Measurements from ENCODE around the gene COTL1.
"Not testable (repeated sequence)": the region's sequence is repeated elsewhere in the genome, so short reads cannot be mapped to it uniquely, and the experiment has no call there.

The COTL1 gene

DNA sequence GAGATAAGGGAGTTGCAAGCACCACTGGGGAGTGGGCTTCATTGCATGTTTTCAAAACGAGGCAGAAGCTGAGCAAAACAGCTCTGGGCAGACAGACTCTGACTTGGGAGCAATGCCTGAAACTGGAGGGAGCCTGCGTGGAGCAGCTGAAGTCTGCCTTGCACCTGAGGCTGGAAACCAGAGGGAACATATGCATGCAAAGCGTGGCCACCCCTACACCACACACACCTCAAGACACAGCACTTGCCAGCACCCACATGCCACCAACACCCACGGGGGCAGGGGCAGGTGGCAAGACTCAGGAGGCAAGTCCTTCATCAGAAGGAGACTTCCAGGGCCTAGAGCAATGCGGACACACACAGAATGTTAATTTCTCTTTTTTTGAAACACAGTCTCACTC, 45.8 kb downstream of the COTL1 start:
- no peak for DNase-seq (ENCODE audit: low read depth in 2 of 2, low spot score in 1 of 2)

DNA sequence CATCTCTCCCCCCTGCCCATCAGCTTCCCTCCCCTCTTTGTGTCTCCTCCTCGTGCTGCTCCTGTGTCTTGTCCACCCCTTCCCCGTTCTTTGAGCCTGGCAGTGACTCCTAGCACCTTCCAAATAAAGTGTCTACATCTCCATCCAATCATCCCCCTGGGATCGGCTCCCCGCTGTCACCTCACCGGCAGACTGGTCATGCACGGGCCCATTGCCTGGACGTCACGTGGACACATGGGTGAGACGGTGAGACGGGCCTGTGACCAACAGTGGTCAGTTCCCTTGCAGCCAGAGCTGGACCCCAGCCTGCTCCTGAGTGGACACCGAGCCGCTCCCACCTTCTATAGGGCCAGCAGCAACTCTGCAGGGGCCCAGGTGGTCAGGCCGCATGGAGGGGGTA, 46.4 kb downstream of the COTL1 start:
- no peak for DNase-seq (ENCODE audit: low read depth in 2 of 2, low spot score in 1 of 2)

DNA sequence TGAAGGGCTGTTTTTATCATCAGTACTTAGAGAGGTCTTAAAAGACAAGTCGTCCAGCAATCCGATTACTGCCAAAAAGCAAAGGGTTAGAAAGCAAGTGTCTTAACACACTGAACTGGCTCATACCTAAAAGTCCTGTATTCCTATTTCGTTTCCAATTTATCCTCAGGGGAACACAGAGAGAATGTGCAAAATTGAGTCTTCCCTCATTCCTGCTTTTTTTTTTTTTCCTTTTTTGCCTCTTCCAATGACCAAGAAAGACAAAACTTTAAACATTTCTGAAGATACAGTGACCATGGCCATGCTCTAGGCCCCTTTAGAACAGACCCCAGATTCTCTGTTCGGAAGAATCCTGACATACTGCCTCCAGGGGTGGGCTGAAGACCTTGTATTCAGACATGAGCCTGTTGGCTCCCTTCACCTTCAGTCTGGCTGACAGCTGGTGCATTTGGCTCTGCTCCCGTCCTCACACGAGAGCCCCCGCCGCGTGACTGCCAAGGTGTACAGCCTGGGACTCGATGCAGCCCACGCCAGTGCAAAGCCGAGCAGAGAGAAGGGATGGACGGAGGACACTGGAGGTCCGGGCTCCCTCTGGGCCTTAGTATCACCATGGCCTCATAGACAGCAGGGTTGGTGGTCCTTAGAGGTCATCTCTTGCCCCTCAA, 47.0 kb downstream of the COTL1 start:
- DNase-seq (ENCODE audit: low read depth in 2 of 2, low spot score in 1 of 2), result no peak

DNA sequence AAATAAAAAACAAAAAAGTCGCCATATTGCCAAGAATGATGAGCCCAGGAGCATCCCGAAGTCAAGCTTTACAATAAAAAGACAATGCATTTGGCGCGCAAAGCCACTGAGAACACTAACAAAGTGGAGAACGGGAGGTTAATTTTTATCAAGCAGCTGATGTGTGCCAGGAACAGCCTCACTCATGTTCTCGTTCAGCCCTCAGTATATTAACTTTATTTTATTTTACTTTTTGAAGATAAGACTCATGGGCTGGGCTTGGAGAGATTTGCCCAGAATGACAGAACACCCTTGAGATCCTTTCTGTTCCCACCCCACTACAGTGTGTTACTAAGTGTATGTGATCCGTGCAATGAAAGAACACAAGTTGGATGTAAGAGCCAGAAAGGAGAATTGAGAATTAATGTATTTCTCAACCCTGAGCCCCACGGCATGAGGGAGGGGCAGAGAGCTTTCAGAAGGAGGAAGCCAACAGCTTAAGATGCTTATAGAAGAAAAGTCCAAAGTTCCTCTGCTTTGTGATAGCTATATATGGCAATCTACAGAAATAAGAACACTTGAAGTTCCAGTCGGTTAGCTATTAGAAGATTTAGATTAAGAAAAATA, 48.4 kb downstream of the COTL1 start:
- DNase-seq (ENCODE audit: low read depth in 2 of 2, low spot score in 1 of 2), result no peak

DNA sequence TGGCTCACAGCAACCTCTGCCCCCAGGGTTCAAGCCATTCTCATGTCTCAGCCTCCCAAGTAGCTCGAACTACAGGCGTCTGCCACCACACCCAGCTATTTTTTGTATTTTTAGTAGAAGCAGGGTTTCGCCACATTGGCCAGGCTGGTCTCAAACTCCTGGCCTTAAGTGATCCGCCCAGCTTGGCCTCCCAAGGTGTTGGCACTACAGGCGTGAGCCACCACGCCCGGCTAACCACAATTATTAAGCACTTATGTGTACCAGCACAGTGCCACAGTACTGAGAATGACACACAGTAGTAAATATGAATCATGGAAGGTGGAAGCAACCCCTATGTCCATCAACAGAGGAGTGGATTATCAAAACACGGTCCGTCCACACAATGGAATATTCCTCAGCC, 49.8 kb downstream of the COTL1 start:
- no peak for DNase-seq (ENCODE audit: low read depth in 2 of 2, low spot score in 1 of 2)

DNA sequence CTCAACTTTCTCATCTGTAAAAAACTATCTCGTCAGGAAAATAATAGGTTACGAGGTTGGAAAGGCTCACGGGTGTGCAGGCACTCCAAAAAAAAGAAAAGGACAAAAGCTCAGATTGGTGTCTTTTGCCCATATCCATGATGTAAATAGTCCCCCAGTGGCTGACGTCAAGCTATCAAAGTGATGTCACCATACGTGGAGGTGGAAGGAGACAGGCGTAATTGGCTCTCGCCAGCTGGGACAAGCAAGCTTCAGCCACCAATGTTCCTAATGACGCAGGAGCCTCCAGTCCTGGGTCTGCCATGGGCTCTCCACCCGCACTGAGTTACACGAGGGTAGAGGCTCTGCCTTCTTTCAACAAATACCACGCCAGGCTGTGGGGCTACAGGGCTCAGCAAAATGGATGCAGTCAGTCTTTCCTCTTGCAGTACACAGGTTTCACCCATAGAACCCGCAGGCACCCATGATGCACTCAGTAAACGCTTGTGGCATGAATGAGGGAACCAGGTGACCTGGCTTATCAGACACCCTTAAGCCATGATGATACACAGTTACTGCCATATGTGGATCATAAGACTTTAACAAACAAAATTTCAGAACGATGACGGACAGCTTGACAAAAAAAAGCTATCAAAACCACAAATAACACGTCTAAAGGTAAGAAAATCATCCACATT, 50.5 kb downstream of the COTL1 start:
- DNase-seq (ENCODE audit: low read depth in 2 of 2, low spot score in 1 of 2), result no peak

DNA sequence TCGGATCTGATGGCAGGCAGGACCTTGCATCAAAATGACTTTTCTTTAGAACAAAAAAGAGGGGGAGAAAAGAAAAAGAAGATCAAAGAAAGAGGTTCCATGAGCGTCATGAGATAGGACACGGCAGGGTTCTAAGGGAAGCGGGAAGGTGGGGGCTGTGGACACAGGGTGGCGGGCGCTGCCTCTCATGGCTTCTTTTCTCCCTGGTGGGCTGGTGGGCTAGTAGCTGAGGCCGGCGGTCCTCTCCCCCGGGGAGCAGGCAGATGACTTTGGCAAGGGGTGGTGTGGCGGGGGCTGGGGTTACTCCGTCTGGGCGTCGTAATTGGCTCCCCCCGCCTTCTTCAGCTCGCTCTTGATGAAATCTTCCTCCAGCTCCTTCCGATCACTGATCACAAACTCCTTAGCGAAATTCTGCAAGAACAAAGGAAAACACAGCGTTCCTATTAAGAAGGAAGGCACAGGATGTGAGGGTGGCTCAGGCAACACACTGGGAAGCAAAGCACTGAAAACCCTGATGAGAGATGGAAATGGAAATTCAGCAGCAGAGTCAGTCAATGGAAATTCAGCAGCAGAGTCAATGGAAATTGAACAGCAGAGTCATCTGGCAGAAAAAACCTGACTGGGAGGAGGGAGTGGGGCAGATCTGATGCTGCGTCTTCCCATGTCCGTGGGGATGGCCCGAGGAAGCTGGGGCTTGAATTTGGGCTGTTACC, 51.2 kb downstream of the COTL1 start:
- DNase-seq (ENCODE audit: low read depth in 2 of 2, low spot score in 1 of 2), result no peak

DNA sequence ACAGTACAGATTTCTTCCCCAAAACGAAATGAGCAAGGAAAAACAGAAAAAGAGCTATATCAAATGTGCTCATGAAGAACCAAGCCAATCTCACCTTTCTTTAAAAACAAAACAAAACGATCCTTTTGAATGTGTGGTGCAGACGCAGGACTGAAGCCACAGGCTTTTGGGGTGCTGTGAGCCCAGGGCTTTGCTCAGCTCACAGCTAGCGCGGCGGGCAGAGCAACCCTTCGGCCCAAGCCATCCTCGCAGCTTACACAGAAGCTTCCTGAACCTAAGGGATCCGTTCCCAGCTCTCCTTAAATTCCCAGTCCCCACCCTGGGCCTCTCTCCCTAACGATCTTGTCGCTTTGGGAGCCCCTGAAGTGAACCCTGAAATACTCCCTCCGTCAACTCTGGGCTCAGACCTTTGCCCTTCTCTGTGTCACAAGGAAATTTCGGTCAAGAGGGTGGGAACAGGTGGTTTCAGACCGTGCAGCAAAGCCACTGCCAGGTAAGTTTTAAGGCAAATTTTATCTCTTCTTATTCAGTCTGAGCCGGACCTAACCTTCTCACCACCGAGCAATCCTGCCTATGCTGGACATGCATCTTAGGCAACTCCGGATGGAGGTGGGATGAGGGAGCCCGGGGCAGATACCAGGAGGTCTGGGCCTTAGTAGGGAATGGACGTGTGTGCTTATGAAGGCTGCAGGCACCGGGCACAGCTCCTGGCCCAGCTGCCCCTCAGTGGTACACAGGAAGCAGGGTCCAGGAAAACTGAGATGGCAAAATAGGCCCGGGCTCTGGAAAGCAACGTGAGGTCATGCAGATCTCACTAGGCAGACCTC, 52.0 kb downstream of the COTL1 start:
- no peak for DNase-seq (ENCODE audit: low read depth in 2 of 2, low spot score in 1 of 2)

DNA sequence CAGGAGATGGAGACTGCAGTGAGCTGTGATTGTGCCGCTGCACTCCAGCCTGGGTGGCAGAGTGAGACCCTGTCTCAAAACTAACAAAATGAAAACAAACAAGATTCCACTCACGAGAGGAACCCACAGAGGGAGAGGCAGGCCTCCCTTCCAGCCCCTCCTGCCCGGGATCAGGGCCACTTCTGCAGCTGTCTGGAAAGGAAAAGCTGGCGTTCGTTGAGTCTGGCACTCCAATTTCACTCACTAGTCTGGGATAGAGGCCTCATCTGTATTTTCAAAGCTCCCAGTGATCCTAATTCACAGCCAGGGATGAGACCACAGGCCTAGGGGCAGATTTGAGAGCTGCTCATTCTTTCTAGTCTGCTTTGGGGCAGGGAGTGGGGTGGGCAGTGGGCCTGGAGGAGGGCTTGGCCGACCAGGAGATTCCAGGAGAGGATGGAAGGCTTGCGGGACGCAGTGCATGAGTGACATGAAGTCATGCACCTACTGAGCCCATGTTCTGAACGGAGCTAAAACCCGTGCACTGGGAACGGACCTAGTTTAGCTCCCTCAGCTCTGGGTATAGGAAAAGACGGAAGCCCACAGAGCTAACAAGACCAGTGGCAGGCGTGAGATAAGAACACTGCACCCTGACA, 54.0 kb downstream of the COTL1 start:
- no peak for DNase-seq (ENCODE audit: low read depth in 2 of 2, low spot score in 1 of 2)

DNA sequence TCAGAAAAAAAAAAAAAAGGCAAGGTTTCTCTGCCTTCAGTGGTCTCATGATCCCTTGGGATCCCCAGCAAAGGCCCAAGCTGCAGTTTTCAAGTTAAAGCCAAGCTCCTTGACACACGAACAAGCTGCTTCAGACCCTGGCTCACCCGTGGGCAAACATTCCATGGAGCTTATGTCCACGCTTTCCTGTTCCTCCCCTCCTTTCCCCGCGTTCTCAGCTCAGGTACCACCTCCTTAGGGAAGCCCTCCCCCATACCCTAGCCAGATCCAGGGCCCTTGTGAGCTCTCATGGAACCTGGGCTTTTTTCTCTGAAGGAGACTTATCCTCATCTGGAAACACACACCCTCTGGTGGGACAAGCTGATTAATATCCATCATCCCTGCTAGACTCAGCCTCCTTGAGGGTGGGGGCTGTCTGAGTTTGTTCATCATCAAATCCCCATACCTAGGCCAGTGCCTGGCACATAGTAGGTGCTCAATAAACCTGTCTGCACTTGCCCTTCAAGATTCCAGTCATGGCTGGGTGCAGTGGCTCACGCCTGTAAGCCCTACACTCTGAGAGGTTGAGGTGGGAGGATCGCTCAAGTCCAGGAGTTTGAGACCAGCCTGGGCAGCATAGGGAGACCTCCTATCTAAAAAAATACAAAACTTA, 54.7 kb downstream of the COTL1 start:
- no peak for DNase-seq (ENCODE audit: low read depth in 2 of 2, low spot score in 1 of 2)

DNA sequence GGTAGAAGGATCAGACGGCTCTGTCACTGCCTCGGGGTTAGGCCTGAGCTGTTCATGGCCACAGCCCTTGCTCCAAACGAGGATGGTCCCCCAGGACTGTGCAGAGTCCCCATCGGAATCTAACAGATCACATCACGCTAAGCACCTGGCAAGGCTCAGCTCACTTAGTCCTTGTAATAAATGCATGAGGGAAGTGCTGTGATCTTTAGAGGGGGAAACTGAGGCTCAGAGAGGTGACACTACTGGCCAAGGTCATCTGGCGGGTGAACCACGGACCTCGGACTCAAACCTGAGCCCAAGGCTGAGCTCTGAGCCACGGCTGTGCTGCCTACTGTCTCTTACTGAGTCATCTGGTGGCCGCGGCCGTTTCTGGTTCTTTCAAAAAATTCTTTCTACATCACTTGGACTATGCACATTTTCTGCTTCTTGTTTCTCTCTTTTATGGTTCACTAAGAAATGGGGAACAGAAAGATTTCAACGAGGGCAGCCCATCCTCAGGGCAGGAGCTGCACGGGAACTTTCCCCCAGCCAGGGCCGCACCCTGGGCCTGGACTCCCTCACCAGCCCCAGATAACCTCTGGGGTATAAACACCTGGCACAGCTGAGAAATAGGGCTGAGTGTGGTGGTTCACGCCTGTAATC, 55.6 kb downstream of the COTL1 start:
- DNase-seq (ENCODE audit: low read depth in 2 of 2, low spot score in 1 of 2), result no peak

DNA sequence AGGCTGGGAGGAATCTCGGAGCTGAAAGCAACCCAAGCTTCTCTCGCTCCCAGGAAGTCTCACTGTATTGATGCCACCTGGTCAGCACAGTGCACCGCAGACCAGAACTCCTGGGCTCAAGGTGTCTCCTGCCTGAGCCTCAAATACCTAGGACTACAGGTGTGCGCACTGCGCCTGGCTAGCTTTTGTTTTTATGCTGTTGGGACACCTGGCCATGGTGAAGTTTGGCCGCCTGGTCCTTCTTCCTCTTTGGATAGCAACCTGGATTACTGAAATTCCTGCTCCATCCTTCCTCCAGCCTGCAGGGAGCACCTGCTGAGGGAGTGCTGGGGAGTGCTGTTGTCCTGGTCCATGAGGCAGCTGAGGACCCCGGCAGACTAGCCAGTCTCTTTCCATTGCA, 56.6 kb downstream of the COTL1 start:
- no peak for DNase-seq (ENCODE audit: low read depth in 2 of 2, low spot score in 1 of 2)

DNA sequence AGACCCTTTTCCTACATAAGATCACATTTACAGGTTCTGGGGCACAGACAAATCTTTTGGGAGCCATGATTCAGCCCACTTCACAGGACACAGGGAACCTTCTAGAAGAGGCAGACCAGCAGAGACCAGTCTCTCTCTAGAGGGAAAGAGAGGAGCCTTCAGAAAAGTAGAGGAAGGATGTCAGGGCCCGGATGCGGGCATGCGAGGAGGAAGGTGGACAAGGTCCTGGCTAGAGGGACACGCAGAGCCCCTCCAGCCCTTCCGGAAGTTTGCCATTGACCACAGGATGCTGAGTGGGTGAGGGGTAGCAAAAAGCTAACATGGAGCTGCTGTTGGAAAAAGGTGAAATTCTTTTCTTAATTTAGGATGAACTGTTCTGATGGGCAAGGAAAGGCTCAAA, 57.6 kb downstream of the COTL1 start:
- no peak for DNase-seq (ENCODE audit: low read depth in 2 of 2, low spot score in 1 of 2)

DNA sequence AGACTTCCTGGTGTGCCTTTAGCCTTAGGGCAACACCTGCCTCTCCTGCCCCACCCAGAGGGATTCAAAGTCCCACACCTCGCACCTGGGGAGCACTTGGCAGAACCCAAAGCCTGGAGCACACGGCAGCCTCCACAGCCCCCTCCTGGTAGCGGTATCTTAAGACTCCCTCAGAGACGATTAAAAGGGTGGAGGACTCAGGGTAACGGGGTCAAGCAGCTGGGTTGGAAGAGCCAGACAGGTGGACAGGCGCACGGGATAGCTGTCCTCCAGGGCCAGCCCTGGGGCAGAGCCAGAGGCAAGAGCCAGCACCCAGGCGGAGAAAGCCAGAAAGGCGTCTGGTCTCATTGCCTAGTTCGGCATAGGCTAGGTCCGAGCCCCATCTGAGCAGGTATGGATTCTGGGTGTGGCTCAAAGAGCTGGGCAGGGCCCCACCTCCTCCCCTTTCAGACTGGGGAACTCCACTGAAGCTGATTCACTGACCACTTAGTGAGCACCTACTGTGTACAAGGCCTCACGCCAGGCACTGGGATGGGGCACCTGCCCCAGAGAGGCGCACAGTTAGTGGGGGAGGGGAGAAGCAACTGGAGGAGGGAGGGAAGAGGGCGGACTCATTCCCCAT, 58.5 kb downstream of the COTL1 start:
- no peak for DNase-seq (ENCODE audit: low read depth in 2 of 2, low spot score in 1 of 2)

DNA sequence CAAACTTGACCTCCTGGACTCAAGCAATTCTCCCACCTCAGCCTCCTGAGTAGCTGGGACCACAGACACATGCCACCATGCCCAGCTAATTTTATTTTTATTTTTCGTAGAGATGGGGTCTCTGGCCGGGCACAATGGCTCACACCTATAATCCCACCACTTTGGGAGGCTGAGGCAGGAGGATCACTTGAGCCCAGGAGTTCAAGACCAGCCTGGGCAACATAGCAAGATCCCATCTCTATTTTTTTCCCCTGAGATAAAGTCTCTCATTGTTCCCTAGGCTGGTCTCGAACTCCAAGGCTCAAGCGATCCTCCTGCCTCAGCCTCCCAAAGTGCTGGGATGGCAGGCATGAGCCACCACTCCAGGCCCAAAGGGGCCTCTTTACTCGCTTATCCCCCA, 59.0 kb downstream of the COTL1 start:
- not testable (repeated sequence) for DNase-seq (ENCODE audit: low read depth in 2 of 2, low spot score in 1 of 2)

DNA sequence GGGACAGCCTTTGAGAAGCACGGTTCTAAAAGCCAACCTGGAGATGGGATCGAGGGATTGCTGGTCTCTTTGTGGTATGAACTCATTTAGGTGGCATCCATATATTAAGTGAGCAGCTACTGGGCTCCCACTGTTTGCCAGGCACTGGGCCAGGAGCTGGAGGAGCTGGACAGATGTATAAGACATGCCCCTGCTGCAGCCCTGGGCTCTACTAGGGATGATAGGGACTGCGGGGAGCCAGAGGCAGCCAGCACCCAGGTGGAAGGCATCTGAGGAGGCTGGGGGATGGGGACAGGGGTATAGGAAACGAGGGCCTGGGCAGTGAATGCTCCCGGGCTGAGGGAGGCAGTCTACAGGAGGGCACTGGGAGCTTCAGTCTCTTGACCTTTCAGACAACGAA, 60.4 kb downstream of the COTL1 start:
- no peak for DNase-seq (ENCODE audit: low read depth in 2 of 2, low spot score in 1 of 2)

DNA sequence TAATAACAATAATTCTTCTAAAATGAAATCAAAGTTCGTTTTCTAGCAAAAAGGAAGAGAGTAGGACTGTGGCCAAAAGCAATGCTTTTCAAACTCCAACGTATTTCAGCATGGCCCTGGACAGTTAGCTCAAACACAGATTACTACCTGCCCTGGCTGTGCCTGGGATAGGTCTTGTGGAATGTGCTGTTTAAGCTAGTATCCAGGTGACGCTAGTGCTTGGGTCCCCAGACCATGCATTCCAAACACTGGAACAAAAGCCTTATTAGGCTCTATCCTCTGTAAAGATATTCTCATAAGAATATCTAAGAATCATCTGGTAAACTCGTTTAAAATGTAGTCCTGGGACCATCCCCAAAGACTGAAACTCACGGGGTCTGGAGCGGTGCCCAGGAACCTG, 60.8 kb downstream of the COTL1 start:
- DNase-seq (ENCODE audit: low read depth in 2 of 2, low spot score in 1 of 2), result no peak

DNA sequence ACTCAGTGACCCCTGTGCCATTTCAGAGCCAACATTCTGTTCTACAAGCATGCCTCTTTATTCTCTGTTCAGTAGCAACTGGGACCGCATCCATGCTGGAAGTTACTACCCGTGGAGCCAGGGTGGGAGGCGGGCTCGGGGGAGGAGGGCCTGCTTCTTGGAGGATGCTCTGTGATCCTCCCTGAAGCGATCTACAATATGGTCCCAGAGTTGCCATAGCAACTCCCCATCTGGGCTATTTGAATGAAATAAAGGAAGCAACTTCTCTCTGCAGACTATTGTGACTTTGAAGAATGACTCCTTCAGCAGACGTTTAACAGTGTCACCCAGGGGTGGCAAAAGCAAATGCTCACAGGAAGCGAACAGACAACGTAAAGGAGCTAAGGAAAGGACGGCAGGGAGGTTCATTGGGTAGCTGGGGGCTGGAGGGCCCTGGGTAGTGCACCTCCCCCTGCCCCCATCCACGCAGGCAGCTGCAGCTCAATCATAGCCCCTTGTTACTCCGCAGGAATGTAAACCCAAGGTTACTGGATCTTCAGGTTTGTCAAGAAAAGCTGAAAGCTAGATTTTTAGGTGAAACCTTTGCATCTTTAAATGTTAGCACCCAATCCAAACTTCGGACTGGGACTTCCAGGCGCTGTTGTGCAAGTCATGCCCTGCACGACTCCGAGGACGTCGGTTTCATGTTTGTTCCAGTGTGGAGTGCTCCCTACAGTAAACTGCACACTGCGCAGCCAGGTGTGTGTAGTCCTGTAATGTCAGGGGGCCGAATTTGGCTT, 62.3 kb downstream of the COTL1 start:
- no peak for DNase-seq (ENCODE audit: low read depth in 2 of 2, low spot score in 1 of 2)

All from stimulated activated CD8-positive, alpha-beta memory T cell treated with anti-CD3 and anti-CD28 coated beads, Interleukin-4, amount 100 ng/mL, for 1 hour (primary cell).